Central memory CD8-positive, alpha-beta T cell (primary cell): ENCODE measurements around the gene NUCB1.
A peak's percentile ranks its signal among the peaks of the same experiment; 100 is the strongest.

ENCODE experiments used
- ATAC-seq: fragments of 150-1000 bp; cut with Tn5 transposase; replicated peaks from 2 replicates; pipeline ENCODE4 v1.10.0; 2022; ENCODE audit warnings: mild to moderate bottlenecking, moderate FRiP score, moderate number of reproducible peaks; ENCODE audit not compliant: poor library complexity, severe bottlenecking; ENCODE audit errors: extremely low read depth
- DNase-seq, 2 donors: peaks; one replicate each; pipeline ENCODE4 v3.0.0; 2021; ENCODE audit warnings: low spot score in 2 of 2
- H3K27ac Mint-ChIP-seq: one replicate; pipeline ENCODE4 v1.8.0; 2022; ENCODE audit warnings: low read depth, mild to moderate bottlenecking, moderate library complexity, mixed read lengths
- H3K27me3 Mint-ChIP-seq: one replicate; pipeline ENCODE4 v1.8.0; 2022; ENCODE audit warnings: mixed read lengths
- H3K36me3 Mint-ChIP-seq: one replicate; pipeline ENCODE4 v1.8.0; 2022; ENCODE audit warnings: mild to moderate bottlenecking, moderate library complexity, mixed read lengths; ENCODE audit not compliant: insufficient read depth
- H3K4me1 Mint-ChIP-seq: one replicate; pipeline ENCODE4 v1.8.0; 2022; ENCODE audit warnings: mixed read lengths
- H3K4me3 Mint-ChIP-seq: one replicate; pipeline ENCODE4 v1.8.0; 2022; ENCODE audit warnings: mild to moderate bottlenecking, moderate library complexity, mixed read lengths
- H3K9me3 Mint-ChIP-seq: one replicate; pipeline ENCODE4 v1.8.0; 2022; ENCODE audit warnings: mixed read lengths

NUCB1 gene

DNA sequence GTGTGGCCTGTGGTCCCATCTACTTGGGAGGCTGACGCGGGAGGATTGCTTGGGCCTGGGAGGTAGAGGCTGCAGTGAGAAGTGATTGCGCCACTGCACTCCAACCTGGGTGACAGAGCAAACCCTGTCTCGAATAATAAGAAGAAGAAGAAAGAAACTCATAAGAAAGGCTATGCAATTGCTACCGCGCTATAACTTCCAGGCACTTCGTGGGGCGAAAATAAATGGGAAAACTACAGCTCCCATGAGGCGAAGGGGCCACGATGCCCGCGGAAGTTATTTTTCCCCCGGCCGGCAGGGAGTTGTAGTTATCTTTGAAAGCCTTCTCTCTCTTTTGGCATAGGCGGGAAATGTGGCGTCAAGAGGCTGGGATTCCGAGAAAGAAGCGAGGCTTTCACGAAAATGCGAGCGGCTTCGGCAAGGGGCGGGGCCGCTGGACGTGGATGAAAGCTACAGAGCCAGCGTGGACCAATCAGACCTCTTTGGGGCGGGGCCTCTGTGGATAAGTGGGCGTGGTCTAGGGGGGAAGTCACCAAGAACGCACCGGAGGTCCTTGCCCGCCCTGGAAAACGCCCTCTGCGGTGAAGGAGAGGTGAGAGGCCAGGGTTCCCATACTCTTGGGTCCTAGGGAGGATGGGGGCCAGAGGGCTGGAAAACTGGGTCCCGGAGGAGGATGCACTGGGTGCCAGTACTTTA lies at the start of gene NUCB1:
Gene NUCB1, plus strand, starts transcription at position 532 of the 696 bp plus-strand sequence. CDS start 485 bp downstream, outside the sequence.
- DNase-seq: peak; percentile 97
- ATAC-seq: peak; percentile 95
- Mint-ChIP-seq H3K36me3 (peaks cover 18% of the 10 kb centered on the region), H3K27me3 (peaks cover 19% of the 10 kb centered on the region), H3K9me3 (no peaks in the 10 kb centered on the region), H3K27ac (peak within 1 kb of the TSS; percentile 97), H3K4me3 (peak within 1 kb of the TSS; percentile 97), H3K4me1 (peaks cover 38% of the 10 kb centered on the region)

DNA sequence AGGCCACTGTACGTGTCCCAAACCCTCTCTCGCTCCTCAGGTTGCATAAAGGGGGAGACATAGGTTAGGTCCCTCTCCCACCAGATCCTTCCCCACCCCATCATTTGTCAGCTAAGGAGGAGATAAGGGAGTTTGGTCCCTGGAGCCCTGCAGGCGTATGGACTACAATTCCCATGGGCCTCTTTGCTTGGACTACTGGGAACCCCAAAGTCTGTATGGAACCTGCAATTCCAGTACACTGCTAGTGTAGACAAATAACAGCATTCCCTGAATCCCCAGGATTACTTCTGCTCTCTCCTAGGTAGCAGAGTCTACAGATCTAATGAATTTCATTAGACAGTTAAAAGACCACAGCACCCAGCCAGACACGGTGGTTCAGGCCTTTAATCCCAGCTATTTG lies 47.8 kb upstream of the NUCB1 start:
- DNase-seq (no peak), ATAC-seq (no peak)
- Mint-ChIP-seq H3K27ac (no peak overlapping the region), H3K27me3 (no peaks in the 10 kb centered on the region), H3K4me1 (no peaks in the 10 kb centered on the region), H3K9me3 (no peaks in the 10 kb centered on the region), H3K36me3 (no peaks in the 10 kb centered on the region), H3K4me3 (no peak overlapping the region)

DNA sequence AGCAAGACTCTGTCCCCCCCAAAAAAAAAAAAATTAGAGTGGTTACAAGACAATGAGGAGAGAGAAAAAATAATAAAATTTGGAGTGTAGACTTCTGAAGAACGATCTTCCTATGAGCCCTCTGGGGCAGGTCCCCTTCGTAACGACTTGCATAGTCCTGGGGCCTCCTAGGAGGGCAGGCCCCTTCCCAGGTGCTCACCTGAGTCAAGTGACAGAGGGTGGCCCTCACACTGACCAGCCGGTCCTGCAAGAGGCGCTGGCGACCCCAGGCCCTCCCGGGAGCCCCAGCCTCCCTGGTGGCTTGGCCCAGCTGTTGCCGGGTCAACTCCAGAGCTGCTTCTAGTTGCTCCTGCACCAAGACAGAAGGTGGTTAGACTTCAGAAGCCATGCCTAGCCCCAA lies 46.6 kb upstream of the NUCB1 start:
- DNase-seq: no peak
- ATAC-seq: no peak
- Mint-ChIP-seq H3K4me1 (peaks cover under 1% of the 10 kb centered on the region), H3K9me3 (no peaks in the 10 kb centered on the region), H3K27me3 (no peaks in the 10 kb centered on the region), H3K27ac (no peak overlapping the region), H3K4me3 (no peak overlapping the region), H3K36me3 (no peaks in the 10 kb centered on the region)

DNA sequence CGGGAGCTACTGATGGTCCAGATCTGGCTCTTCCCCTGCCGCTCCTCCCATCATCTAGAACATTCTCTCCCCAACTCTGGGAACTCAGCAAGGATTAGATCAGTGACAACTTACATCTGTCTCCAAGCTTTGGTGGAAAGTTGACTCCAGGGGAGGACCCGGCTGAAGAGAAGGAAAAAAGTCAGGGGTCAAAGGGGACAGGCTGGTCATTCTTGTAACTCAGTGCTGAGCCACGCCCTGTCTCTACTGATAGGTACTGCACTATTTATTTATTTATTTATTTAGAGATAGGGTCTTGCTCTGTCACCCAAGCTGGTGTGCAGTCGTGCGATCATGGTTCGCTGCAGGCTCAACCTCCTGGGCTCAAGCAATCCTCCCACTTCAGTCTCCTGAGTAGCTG lies 46.0 kb upstream of the NUCB1 start:
- Mint-ChIP-seq H3K27ac (no peak overlapping the region), H3K4me1 (peaks cover 6% of the 10 kb centered on the region), H3K4me3 (no peak overlapping the region), H3K36me3 (no peaks in the 10 kb centered on the region), H3K27me3 (no peaks in the 10 kb centered on the region), H3K9me3 (no peaks in the 10 kb centered on the region)
- no peak for DNase-seq
- no peak for ATAC-seq

DNA sequence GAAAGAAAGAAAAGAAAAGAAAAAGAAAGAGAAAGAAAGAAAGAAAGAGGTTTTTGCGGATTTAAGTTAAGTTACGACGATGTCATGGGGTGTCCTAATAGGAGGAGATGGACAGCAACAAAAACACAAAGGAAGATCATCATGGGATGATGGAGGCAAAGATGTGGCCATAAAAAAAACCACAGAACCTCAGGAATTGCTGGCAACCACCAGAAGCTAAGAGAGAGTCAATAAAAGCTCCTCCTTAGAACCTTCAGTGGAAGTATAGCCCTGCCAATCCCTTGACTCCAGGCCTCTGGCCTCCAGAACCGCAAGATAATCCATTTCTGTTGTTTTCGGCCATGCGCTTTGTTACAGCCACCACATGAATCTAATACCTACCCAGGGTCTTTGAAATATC lies 43.2 kb upstream of the NUCB1 start:
- ATAC-seq (no peak), DNase-seq (no peak)
- Mint-ChIP-seq H3K27ac (no peak overlapping the region), H3K4me3 (no peak overlapping the region), H3K9me3 (no peaks in the 10 kb centered on the region), H3K4me1 (peaks cover 10% of the 10 kb centered on the region), H3K36me3 (no peaks in the 10 kb centered on the region), H3K27me3 (no peaks in the 10 kb centered on the region)

DNA sequence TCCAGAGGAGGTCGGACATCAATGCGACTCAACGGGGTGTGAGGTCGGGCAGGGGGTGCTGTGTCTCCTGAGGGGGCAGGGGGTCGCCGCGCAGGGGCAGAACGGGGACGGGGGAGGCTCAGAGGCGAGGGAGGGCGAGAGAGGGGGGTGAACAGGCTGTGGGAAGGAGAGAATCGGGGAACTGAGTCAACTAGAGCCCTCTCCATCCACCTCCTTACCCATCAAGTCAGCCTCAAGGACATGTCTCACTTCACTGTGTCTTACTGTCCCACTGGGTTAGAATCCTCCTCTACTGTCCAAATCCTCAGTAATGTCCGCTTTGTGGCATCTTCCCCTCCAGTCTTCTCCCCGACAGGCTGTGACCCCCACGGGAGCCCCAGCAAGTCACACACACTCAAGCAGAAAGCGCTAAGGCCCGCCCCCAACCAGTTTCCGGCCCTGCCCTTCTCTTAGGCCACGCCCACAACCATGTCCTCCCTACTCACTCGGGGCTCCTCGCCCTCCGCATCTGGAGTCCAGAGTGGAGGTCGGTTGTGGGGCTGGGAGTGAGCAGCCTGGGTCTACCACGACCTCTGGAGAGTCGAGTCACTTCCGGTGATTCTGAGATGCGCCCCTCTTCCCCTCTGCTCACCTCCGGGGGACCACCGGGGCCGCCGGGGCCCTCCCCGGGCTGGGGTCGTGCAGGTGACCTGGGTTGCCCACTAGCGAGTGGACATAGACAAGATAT lies 41.0 kb upstream of the NUCB1 start:
- Mint-ChIP-seq H3K9me3 (no peaks in the 10 kb centered on the region), H3K4me3 (peak overlapping the region; percentile 86), H3K4me1 (peaks cover 10% of the 10 kb centered on the region), H3K36me3 (no peaks in the 10 kb centered on the region), H3K27ac (peak overlapping the region; percentile 90), H3K27me3 (no peaks in the 10 kb centered on the region)
- DNase-seq: peak; percentile 55 to 69
- ATAC-seq: peak; percentile 77

DNA sequence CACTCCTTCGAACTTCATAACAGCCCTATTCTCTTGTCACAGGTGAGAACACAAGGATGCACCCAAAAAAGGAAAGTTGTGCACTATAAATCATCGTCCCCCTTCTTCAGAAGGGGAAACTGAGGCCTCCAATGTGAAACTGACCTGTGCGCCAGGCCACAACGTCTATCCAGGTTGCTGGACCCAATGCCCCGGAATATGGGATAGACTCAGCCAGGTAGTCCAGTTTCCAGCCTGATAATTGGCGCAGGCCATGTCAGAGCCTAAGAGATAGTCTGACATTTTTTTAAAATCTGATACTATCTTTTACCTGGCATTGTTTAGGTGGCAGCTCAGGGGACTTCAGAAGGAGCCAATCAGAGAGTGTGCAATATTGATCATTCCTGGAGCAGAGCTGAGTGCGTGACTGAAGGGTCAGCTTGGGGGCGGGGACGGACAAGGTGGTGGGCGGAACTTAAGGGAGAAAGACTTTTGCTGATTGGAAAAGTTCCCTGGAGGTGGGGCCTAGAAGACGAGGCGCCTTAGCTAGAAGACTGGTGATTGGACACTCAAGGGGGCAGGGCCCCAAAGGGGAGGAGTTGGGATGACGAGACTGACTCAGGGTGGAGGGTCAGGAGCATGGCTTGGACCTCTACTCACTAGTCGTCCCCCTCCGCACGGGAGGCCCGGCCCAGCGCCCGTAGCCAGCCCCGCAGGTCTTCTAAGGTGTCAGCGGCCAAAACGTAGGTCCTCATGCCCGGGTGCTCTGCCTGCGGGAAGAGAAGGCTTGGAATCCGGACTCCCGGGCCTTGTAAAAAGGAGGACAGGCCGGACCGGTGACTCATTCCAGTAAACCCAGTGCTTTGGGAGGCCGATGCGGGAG lies 40.2 kb upstream of the NUCB1 start:
- Mint-ChIP-seq H3K9me3 (no peaks in the 10 kb centered on the region), H3K4me1 (peaks cover 10% of the 10 kb centered on the region), H3K27me3 (no peaks in the 10 kb centered on the region), H3K4me3 (peak overlapping the region; percentile 86), H3K36me3 (no peaks in the 10 kb centered on the region), H3K27ac (peak overlapping the region; percentile 90)
- ATAC-seq (no peak), DNase-seq (no peak)

DNA sequence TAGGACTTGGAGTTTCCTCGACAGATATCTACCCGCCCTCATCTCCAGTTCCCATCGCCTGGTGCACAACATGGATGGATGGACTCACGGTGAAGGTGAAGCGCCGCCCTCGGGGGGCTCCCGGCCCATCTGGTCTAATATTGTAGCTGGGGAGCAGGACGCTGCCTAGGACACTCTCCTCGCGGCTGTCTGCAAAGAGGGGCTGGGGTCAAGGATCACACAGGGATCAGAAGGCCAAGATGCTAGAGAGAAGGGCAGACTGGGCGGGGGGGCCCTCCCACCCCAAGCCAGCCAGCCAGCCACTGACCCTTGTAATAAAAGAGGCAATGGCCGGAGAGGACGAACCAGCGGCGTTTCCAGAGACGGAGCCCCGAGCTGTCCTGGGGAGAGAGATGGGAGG lies 38.8 kb upstream of the NUCB1 start:
- Mint-ChIP-seq H3K36me3 (no peaks in the 10 kb centered on the region), H3K4me3 (no peak overlapping the region), H3K4me1 (peaks cover 10% of the 10 kb centered on the region), H3K27ac (no peak overlapping the region), H3K9me3 (no peaks in the 10 kb centered on the region), H3K27me3 (peaks cover under 1% of the 10 kb centered on the region)
- DNase-seq (no peak), ATAC-seq (no peak)

DNA sequence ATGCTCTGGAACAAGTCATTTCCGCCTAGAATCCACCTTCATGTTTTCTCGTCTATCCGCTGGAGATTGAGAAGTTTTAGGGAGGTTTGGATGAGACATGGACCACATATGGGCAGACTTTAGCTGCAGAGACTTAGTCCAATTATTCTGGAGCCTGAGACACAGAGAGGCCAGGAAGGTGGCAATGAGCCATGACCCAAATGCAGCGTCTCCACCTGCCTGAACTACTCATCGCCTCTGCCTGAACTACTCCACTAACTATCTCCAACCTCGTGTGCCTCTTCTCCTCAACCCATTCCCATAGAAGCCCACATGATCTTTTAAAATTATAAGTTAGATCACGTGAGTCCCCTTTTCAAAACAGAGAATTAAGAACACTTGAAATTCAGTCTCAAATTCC lies 37.3 kb upstream of the NUCB1 start:
- ATAC-seq (no peak), DNase-seq (no peak)
- no peaks in the 10 kb centered on the region for H3K36me3 Mint-ChIP-seq
- peaks cover 13% of the 10 kb centered on the region for H3K27me3 Mint-ChIP-seq
- no peak overlapping the region for H3K27ac Mint-ChIP-seq
- H3K9me3 Mint-ChIP-seq: no peaks in the 10 kb centered on the region
- peaks cover 10% of the 10 kb centered on the region for H3K4me1 Mint-ChIP-seq
- H3K4me3 Mint-ChIP-seq: no peak overlapping the region

DNA sequence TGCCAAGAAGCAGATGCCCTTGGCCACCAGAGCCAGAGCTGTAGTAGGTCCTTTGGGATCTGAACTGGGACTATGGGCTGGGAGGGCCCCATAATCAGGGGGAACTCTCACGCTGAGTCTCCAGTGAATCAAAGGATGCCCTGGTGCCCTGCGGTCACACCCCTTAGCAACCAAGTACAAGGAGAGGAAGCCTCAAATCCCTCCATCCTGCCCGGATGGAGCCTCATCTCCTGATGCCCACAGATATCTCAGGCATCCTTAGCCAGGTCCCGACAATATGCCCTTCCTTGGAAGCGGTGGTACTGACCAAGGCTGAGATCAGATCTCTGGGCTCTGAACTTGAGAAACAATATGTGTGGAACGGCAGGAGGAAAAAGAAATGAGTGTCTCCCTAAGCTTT lies 33.4 kb upstream of the NUCB1 start:
- Mint-ChIP-seq H3K9me3 (no peaks in the 10 kb centered on the region), H3K27me3 (peaks cover 13% of the 10 kb centered on the region), H3K36me3 (peaks cover 1% of the 10 kb centered on the region), H3K27ac (no peak overlapping the region), H3K4me3 (no peak overlapping the region), H3K4me1 (no peaks in the 10 kb centered on the region)
- ATAC-seq (no peak), DNase-seq (no peak)

DNA sequence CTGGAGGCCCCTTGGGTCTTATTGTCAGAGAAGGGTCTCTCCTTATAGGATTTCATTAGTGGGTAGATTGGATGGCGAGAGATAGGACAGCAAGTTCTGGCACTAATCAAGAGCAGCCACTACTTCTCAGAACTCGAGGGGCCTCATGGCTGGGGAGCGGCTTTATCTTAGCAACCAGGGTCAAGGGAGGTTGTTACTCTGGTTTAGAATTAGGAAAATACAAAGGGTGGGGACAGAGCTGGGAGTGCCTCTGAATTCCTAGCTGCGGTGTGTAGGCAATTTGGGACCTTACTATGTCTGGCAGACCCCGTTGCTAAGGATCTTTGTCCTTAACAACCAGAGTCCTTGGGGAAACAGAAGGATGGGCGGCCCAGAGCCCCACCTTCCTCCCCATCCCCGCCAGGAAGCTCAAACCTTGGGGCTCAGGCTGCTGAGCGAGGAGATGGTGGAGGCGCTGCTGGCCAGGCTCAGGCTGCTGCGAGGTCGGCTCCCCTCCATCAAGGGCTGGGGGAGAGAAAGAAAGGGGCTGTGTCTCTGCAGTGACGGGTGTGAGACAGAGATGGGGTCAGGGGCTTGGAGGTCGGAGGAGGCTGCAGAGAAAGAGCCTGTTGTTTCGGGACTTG lies 32.9 kb upstream of the NUCB1 start:
- Mint-ChIP-seq H3K27me3 (peaks cover 13% of the 10 kb centered on the region), H3K9me3 (no peaks in the 10 kb centered on the region)
- no peak for ATAC-seq

DNA sequence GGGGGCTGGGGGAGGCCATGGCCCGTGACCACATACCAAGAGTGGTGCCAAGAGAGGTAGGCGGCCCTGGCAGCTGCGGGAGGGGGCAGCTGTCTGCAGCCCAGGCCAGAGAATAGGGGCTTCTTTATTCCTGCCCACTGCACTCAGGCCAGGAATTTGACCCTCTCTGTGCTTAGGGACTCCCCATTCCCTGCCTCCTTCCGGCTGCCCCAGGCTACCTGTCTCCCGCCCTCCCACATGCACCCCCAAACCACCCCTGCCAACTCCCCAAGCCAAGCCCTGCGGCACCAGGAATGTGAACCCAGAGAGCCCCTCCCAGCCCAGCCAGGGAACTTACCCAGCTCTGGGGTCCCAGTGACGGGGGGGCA lies 32.4 kb upstream of the NUCB1 start:
- ATAC-seq (no peak), DNase-seq (no peak)
- no peak overlapping the region for H3K4me3 Mint-ChIP-seq
- H3K27ac Mint-ChIP-seq: no peak overlapping the region
- peaks cover 11% of the 10 kb centered on the region for H3K36me3 Mint-ChIP-seq
- peaks cover 13% of the 10 kb centered on the region for H3K27me3 Mint-ChIP-seq
- no peaks in the 10 kb centered on the region for H3K9me3 Mint-ChIP-seq
- H3K4me1 Mint-ChIP-seq: peaks cover 8% of the 10 kb centered on the region

More for the DNA sequence above, 32.9 kb upstream of the NUCB1 start:
- DNase-seq: no peak
- no peak overlapping the region for H3K4me3 Mint-ChIP-seq
- peaks cover 6% of the 10 kb centered on the region for H3K36me3 Mint-ChIP-seq
- H3K4me1 Mint-ChIP-seq: peaks cover 3% of the 10 kb centered on the region
- H3K27ac Mint-ChIP-seq: no peak overlapping the region
